A549 treated with Hydrocortisone at 1 μM for 4 hours (cell line): Measurements from ENCODE around the gene PRR4. TPM values are rescaled to one million over a fixed set of nuclear protein-coding genes. Genes with fewer than 3 reads are reported as not detected.

Experiments
- total RNA-seq: library from RNA; stranded (reverse); fragments of 200-300 nt; extraction: Qiagen RNA extraction; gene quantifications from 5 replicates; pipeline ENCODE4 v1.2.3, GENCODE V29; 2022

PRR4 gene, protein sequence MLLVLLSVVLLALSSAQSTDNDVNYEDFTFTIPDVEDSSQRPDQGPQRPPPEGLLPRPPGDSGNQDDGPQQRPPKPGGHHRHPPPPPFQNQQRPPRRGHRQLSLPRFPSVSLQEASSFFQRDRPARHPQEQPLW
- total RNA-seq = 1.6 to 3.3 TPM (median 2.6 TPM) in 5 replicates

DNA sequence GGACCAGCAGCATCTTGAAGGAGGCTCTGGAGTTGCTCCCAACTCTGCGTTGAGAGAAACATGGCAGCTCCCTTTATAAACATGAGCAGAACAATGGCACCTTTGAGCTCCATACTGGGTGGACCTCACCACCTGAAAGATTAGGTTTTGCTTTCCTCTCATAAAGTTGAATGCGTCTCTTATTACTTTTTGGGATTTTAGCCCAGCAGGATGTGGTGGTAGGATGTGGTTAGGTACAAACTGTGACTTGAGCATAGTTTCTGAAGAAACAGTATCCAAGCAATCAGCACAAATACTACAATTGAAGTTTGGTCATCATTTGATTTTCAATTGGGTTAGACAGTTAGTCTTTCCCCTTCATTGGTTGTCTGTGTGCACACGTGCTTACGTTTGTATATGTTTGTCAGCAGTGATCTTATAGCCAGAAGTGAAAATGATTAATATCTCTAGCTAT is at the start of gene PRR4:
PRR4 (minus strand) TSS at position 51 of the 454 bp plus-strand sequence; CDS start at position 13, 38 bp downstream.

DNA sequence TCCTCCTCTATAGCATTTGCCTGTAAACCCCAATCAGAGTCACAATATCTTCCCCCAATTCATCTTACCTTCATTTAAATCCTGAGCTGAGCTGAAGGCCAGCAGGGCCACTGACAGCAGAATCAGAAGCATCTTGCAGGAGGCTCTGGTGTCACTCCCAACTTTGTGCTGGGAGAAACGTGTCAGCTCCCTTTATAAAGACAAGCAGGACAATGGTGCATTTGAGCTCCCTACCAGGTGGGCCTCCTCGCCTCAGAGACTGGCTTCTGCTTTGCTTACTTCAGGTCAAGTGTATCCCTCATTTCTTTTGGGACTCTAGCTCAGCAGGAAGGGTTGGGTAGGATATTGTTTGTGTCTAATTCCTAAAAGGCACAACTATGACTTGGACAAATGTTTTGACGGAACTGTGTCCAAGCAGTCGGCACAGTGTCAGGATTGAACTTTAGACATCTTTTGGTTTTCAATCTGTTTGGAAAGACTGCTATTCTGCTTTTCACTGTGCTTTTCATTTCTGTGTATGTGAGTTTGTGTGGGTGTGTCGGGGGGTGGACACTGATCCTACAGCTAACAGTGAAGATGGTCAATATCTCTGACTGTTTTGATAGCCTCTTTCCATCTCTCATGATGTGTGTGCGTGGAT is 34.9 kb upstream of the PRR4 start, which contains the start of gene PRH1:
PRH1 (minus strand) TSS at position 170 of the 640 bp plus-strand sequence; CDS start at position 132, 38 bp downstream.

DNA sequence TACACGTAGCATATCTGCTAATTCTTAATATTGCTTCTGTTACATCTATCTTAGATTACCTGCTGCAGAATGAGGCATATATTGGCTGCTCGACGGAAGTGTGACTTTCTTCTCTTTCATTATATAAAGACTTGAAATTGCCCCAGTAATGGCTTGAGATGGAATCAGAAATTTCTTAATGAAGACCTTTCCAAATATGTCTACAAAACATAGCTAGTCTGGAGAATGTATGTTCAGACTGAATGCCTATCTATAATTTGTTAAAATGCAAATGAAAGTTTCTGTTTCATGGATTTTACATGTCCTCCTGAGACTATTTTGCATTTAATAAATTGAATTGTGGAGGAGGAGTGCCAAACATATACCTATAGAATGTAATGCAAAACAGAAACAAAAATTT is 23.0 kb downstream of the PRR4 start, which contains the start of gene TAS2R10:
TAS2R10 (minus strand) TSS at position 101 of the 400 bp plus-strand sequence; CDS start at position 12, 89 bp downstream.

DNA sequence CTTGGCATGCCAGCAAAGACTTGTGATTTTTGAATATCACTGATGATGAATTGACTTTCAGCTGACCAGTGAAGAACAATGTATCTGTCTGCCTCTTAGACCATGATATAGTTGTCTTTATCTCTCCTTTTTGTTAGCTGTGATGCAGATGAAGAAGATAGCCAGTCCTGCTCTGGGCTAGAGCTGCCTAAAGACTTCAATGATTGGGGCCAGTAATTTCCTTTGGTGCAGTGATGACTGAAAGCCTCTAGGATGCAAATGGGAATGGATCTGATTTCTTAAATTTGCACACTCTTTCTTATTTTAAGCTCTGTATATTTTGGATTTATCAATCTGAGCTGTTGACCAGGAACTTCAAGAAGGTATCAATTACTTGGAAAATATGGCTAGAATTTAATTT is 39.2 kb downstream of the PRR4 start, which contains the start of gene TAS2R9:
TAS2R9 (minus strand) TSS at position 101 of the 400 bp plus-strand sequence; CDS start at position 8, 93 bp downstream.

DNA sequence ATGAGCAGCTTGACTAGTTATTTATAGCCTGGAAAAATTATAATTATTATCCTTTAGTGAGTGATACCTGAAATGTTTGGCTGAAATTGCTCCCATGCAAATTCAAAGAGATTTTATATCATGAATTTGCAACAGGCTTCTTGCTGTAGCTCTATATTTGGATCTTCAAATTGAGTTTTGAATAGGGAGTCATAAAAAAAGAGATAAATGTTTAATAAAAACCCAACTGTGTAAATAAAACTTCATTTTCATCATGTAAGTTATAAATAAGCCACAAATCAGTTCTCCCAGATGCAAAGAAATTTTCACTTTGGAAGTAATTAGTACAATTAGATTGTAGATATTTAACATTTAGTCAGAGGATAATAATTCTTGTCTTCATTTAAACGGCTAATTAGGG is 42.1 kb downstream of the PRR4 start, which contains the start of gene TAS2R8:
TAS2R8 (minus strand) TSS at position 101 of the 400 bp plus-strand sequence. CDS start 306 bp downstream, outside the sequence.

DNA sequence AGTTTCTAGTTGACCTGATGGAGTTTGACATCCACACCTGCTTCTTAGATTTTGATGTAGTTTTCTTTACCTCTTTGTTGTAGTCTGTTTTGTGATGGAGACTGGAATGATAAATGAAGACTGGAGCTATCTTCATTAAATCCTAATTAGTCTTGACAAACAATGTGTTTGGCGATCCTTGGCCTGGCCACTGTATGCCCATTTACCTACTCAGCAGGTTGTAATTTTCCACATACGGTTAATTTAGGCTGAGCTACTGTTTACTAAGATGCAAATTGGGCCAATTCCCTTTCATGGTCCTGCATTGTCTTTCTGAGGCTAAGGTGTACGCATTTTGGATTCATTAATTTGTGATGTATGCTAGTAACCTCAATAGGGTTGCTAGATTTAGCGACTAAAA is 46.7 kb downstream of the PRR4 start, which contains the start of gene TAS2R7:
TAS2R7 (minus strand) TSS at position 41 of the 400 bp plus-strand sequence. CDS start 57 bp downstream, outside the sequence.

Other genes with a start within 250 kb of the PRR4 start
- gene MAGOHB, start 235.9 kb downstream of the PRR4 start, total RNA-seq = 45.9 to 55.4 TPM (median 48.7 TPM) in 5 replicates
- gene STYK1, start 175.4 kb downstream of the PRR4 start, total RNA-seq = 0.08 to 0.41 TPM (median 0.22 TPM) in 5 replicates
- 254 to 269 TPM (median 257 TPM) in 5 replicates for gene YBX3, start 126.2 kb downstream of the PRR4 start, total RNA-seq
- not detected in 5 replicates for gene TAS2R7, start 46.8 kb downstream of the PRR4 start, total RNA-seq
- gene TAS2R8, start 42.2 kb downstream of the PRR4 start, total RNA-seq = not detected in 5 replicates
- not detected in 5 replicates for gene TAS2R9, start 39.3 kb downstream of the PRR4 start, total RNA-seq
- gene TAS2R10, start 23.1 kb downstream of the PRR4 start, total RNA-seq = 0.08 to 0.10 TPM in 2 of 5 replicates, not detected in the others
- gene PRH1, start 34.8 kb upstream of the PRR4 start, total RNA-seq = 2.0 to 3.3 TPM (median 3.1 TPM) in 5 replicates
- gene TAS2R13, start 60.1 kb upstream of the PRR4 start, total RNA-seq = not detected in 5 replicates
- gene PRH2, start 79.8 kb upstream of the PRR4 start, total RNA-seq = 0.29 to 0.47 TPM in 2 of 5 replicates, not detected in the others
- 0.43 to 0.70 TPM (median 0.48 TPM) in 5 replicates for gene TAS2R14, start 89.8 kb upstream of the PRR4 start, total RNA-seq
- gene TAS2R50, start 137.4 kb upstream of the PRR4 start, total RNA-seq = not detected in 5 replicates
- 0.07 to 0.20 TPM (median 0.14 TPM) in 3 of 5 replicates, not detected in the others for gene TAS2R20, start 148.8 kb upstream of the PRR4 start, total RNA-seq
- 0.13 to 0.17 TPM (median 0.14 TPM) in 3 of 5 replicates, not detected in the others for gene TAS2R19, start 173.1 kb upstream of the PRR4 start, total RNA-seq
- gene TAS2R31, start 181.9 kb upstream of the PRR4 start, total RNA-seq = 0.10 to 0.22 TPM in 2 of 5 replicates, not detected in the others
- gene TAS2R46, start 212.8 kb upstream of the PRR4 start, total RNA-seq = not detected in 5 replicates
- gene TAS2R43, start 242.8 kb upstream of the PRR4 start, total RNA-seq = not detected in 5 replicates